ENCODE measurements around the gene FBH1. TPM values are rescaled to one million over a fixed set of nuclear protein-coding genes. Genes with fewer than 3 reads are reported as not detected.

FBH1 gene
- total and polyA plus RNA-seq, 7 experiments from 2014 or later = 59.9 to 105 (median 78.6) TPM

DNA sequence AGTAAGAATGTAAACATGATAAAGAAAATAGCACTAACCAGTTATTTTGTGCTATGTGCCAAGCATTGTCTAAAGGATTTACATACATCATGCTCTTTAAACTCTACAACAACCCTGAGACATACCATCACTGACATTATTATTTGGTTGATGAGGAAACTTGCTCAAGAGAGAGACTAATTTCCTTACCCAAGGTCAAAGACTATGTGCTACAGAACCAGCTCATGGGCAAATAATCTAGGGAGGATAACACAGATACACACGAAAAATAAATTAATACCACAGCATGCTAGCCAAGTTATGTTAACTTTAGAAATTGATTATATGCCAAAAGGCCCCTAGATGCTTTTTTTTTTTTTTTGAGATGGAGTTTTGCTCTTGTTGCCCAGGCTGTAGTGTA lies 3.0 kb upstream of the FBH1 start:
- Histone ChIP-seq H3K27ac (ENCODE audit: low read depth, low read length) (no peak overlapping the region), H3K9me3 (ENCODE audit: control insufficient read depth in 2 of 3, low read length in 3 of 3) (no peaks in the 10 kb centered on the region), H3K4me3 (ENCODE audit: low read length) (no peak overlapping the region), H3K4me1 (ENCODE audit: control insufficient read depth in 2 of 2, insufficient read depth in 2 of 2, low read length in 2 of 2) (peaks cover 11 to 12% of the 10 kb centered on the region in 2 donors), H3K27me3 (ENCODE audit: control insufficient read depth in 2 of 2, insufficient read depth in 2 of 2, low read length in 2 of 2) (no peaks in the 10 kb centered on the region), H3K36me3 (ENCODE audit: control insufficient read depth in 2 of 3, insufficient read depth in 3 of 3, low read length in 3 of 3) (peaks cover 0 to 31% (median 3%) of the 10 kb centered on the region in 3 experiments)
- Mint-ChIP-seq H3K4me1 (peaks cover 19 to 42% (median 33%) of the 10 kb centered on the region in 7 donors), H3K27ac (no peak overlapping the region), H3K4me3 (peak overlapping the region in 3 of 10 donors; percentile 11 to 42 (median 20)), H3K36me3 (peaks cover 3 to 31% (median 18%) of the 10 kb centered on the region in 5 donors), H3K9me3 (peaks cover 0 to under 1% (median 0%) of the 10 kb centered on the region in 11 donors), H3K27me3 (no peaks in the 10 kb centered on the region)
- CTCF ChIA-PET = interaction anchor here (0.6 to 2.4 kb wide), 5 partner anchors 10 to 152 kb away, joined by 3 to 8 read pairs (median 4); no protein-coding TSS in a partner anchor
- POLR2A ChIA-PET = no interaction called here
- intact Hi-C loops (cut with micrococcal nuclease) = loop anchor here in 1 of 2 donors (5.0 kb wide), 2 partner anchors 315 to 440 kb away; partner anchors contain the start of gene PFKFB3
- DNase-seq (no peak), ATAC-seq (no peak)

DNA sequence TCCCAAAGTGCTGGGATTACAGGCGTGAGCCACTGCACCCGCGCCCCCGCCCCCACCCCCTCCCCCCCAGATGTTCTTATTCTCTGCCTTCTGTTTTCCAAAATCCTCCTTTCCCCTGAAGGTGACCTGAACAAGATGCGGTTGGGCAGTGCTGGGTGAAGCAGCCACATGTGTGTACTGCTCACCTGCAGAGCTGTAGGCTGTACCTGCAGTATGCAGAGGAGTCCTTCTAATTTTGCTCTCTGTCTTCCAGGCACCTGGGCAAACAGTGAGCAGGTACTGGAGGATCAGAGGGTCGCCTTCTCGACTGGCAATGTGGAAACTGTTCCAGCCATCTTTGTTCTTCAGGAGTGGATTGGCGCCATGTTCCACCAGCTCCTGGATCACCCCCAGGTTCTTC lies 2.4 kb upstream of the FBH1 start:
- H3K27ac ChIP-seq (ENCODE audit: low read depth, low read length) = no peak overlapping the region
- H3K27me3 ChIP-seq (ENCODE audit: control insufficient read depth in 2 of 2, insufficient read depth in 2 of 2, low read length in 2 of 2) = no peaks in the 10 kb centered on the region
- no peak for ATAC-seq
- peaks cover 3 to 27% (median 16%) of the 10 kb centered on the region in 5 donors for H3K36me3 Mint-ChIP-seq
- ChIA-PET POLR2A (interaction anchor here (0.6 to 1.5 kb wide), 4 partner anchors 13 to 253 kb away, joined by 3 to 4 read pairs (median 3); partner anchors contain the start of gene GDI2), CTCF (interaction anchor here (1.3 to 2.4 kb wide), 2 partner anchors 11 to 14 kb away, joined by 3 to 8 read pairs; no protein-coding TSS in a partner anchor)
- peaks cover 11 to 12% of the 10 kb centered on the region in 2 donors for H3K4me1 ChIP-seq (ENCODE audit: control insufficient read depth in 2 of 2, insufficient read depth in 2 of 2, low read length in 2 of 2)
- H3K4me3 ChIP-seq (ENCODE audit: low read length) = no peak overlapping the region
- H3K9me3 Mint-ChIP-seq = no peaks in the 10 kb centered on the region
- H3K4me1 Mint-ChIP-seq = peaks cover 25 to 47% (median 40%) of the 10 kb centered on the region in 7 donors
- H3K9me3 ChIP-seq (ENCODE audit: control insufficient read depth in 2 of 3, low read length in 3 of 3) = no peaks in the 10 kb centered on the region
- no peak for DNase-seq
- H3K27ac Mint-ChIP-seq = peak overlapping the region in 1 of 9 donors; percentile 28
- intact Hi-C loops (cut with micrococcal nuclease) = loop anchor here (2.0 to 5.0 kb wide), 4 partner anchors 89 to 440 kb away; partner anchors contain the start of genes IL15RA (in 1 of the 2), PFKFB3 (in 1 of the 2) and TASOR2 (in 1 of the 2)
- H3K36me3 ChIP-seq (ENCODE audit: control insufficient read depth in 2 of 3, insufficient read depth in 3 of 3, low read length in 3 of 3) = peaks cover 0 to 25% (median 3%) of the 10 kb centered on the region in 3 experiments
- no peaks in the 10 kb centered on the region for H3K27me3 Mint-ChIP-seq
- H3K4me3 Mint-ChIP-seq = peak overlapping the region in 8 of 10 donors; percentile 88 to 97 (median 92)

DNA sequence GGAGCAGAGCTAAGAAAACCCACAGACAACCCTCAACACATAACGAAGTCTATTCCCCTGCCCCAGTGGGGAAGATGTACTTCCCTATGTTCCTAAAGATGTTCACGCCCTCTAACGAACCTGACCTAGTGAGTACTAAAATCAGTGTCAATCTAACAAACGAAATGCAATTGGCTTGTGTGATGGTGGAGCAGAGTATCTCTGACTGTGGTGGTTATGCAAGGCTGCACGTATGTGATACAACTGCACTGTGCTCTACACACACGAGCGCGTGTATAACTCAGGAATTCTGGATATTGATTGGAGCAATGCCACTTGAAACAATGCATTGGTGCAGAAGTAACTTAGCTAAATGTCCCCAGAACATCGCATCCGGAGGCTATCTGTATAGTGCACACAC lies 1.7 kb upstream of the FBH1 start:
- ATAC-seq (no peak), DNase-seq (peak in 2 of 9 donors; percentile 2 to 6)
- Histone ChIP-seq H3K36me3 (ENCODE audit: control insufficient read depth in 2 of 3, insufficient read depth in 3 of 3, low read length in 3 of 3) (peaks cover 0 to 19% (median 2%) of the 10 kb centered on the region in 3 experiments), H3K9me3 (ENCODE audit: control insufficient read depth in 2 of 3, low read length in 3 of 3) (no peaks in the 10 kb centered on the region), H3K27me3 (ENCODE audit: control insufficient read depth in 2 of 2, insufficient read depth in 2 of 2, low read length in 2 of 2) (no peaks in the 10 kb centered on the region), H3K4me3 (ENCODE audit: low read length) (peak overlapping the region; percentile 49), H3K4me1 (ENCODE audit: control insufficient read depth in 2 of 2, insufficient read depth in 2 of 2, low read length in 2 of 2) (peaks cover 11 to 12% of the 10 kb centered on the region in 2 donors), H3K27ac (ENCODE audit: low read depth, low read length) (peak overlapping the region; percentile 81)
- H3K27me3 Mint-ChIP-seq = no peaks in the 10 kb centered on the region
- ChIA-PET CTCF (interaction anchor here (1.0 to 1.4 kb wide), 3 partner anchors 11 to 446 kb away, joined by 3 to 4 read pairs (median 3); no protein-coding TSS in a partner anchor), POLR2A (interaction anchor here (0.6 to 1.5 kb wide), 5 partner anchors 13 to 75 kb away, joined by 3 to 4 read pairs (median 3); partner anchors contain the start of gene GDI2)
- intact Hi-C loops (cut with micrococcal nuclease) = loop anchor here (2.0 to 5.0 kb wide), 4 partner anchors 88 to 441 kb away; partner anchors contain the start of genes IL15RA (in 1 of the 2), PFKFB3 (in 1 of the 2) and TASOR2 (in 1 of the 2)
- peaks cover 3 to 22% (median 16%) of the 10 kb centered on the region in 5 donors for H3K36me3 Mint-ChIP-seq
- peaks cover 28 to 52% (median 47%) of the 10 kb centered on the region in 7 donors for H3K4me1 Mint-ChIP-seq
- peak overlapping the region; percentile 88 to 97 (median 92) for H3K4me3 Mint-ChIP-seq
- H3K27ac Mint-ChIP-seq = peak overlapping the region; percentile 68 to 92 (median 83)
- H3K9me3 Mint-ChIP-seq = no peaks in the 10 kb centered on the region

DNA sequence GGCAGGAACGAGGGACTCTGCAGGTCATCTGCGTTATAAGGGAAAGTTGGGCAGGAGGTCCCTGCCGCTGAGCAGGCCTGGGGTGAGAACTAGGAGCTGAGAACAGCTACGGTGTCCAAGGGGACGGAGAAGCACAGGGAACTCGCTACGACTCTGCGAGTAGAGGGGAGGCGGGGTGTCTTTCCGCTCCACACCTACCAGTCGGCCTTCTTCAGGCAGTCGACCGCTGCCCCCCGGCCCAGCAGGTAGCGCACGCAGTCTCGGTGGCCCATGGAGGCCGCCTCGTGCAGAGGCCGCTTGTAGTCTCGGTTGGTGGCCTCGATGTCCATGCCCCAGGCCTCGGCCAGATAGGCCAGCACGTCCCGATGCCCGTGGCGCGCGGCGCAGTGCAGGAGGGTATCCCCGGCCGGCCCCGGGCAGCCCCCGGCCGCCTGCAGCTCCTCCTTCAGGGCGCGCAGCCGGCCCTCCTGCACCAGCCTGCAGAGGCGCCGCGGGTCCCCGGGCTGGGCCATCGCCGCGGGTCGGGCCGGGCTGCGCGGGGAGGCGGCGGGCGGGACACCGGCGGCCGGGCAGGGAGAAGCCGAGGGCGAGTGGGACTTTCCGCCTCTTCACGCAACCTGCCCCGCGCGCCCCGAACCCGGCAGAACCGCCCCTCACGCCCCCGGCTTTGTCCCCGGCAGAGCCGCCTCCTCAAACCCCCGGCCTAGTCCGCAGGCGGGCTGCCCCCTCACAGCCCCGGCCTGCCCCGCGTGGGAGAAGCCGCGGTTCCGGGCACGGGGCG lies 1.0 kb upstream of the FBH1 start:
- H3K27ac ChIP-seq (ENCODE audit: low read depth, low read length) = peak overlapping the region; percentile 81
- H3K4me3 ChIP-seq (ENCODE audit: low read length) = peak overlapping the region; percentile 70
- Mint-ChIP-seq H3K27ac (peak overlapping the region; percentile 68 to 92 (median 83)), H3K4me1 (peaks cover 28 to 56% (median 52%) of the 10 kb centered on the region in 7 donors), H3K27me3 (no peaks in the 10 kb centered on the region), H3K9me3 (no peaks in the 10 kb centered on the region), H3K36me3 (peaks cover 3 to 21% (median 12%) of the 10 kb centered on the region in 5 donors), H3K4me3 (peak overlapping the region; percentile 89 to 97 (median 92))
- no peaks in the 10 kb centered on the region for H3K9me3 ChIP-seq (ENCODE audit: control insufficient read depth in 2 of 3, low read length in 3 of 3)
- intact Hi-C loops (cut with micrococcal nuclease) = loop anchor here (1.0 to 5.0 kb wide), 6 partner anchors 88 to 442 kb away; partner anchors contain the start of genes TASOR2 (in 2 of the 2), IL15RA (in 1 of the 2) and PFKFB3 (in 1 of the 2)
- POLR2A ChIA-PET = interaction anchor here (0.6 to 2.3 kb wide), 7 partner anchors 12 to 75 kb away, joined by 3 to 18 read pairs (median 3); partner anchors contain the start of gene GDI2
- CTCF ChIA-PET = interaction anchor here (0.7 to 1.4 kb wide), 4 partner anchors 12 to 446 kb away, joined by 3 to 4 read pairs (median 3); no protein-coding TSS in a partner anchor
- peaks cover 0 to 13% (median 0%) of the 10 kb centered on the region in 3 experiments for H3K36me3 ChIP-seq (ENCODE audit: control insufficient read depth in 2 of 3, insufficient read depth in 3 of 3, low read length in 3 of 3)
- H3K4me1 ChIP-seq (ENCODE audit: control insufficient read depth in 2 of 2, insufficient read depth in 2 of 2, low read length in 2 of 2) = peaks cover 11 to 12% of the 10 kb centered on the region in 2 donors
- no peaks in the 10 kb centered on the region for H3K27me3 ChIP-seq (ENCODE audit: control insufficient read depth in 2 of 2, insufficient read depth in 2 of 2, low read length in 2 of 2)
- peak; percentile 17 for ATAC-seq
- DNase-seq = peak; percentile 22 to 75 (median 37)

DNA sequence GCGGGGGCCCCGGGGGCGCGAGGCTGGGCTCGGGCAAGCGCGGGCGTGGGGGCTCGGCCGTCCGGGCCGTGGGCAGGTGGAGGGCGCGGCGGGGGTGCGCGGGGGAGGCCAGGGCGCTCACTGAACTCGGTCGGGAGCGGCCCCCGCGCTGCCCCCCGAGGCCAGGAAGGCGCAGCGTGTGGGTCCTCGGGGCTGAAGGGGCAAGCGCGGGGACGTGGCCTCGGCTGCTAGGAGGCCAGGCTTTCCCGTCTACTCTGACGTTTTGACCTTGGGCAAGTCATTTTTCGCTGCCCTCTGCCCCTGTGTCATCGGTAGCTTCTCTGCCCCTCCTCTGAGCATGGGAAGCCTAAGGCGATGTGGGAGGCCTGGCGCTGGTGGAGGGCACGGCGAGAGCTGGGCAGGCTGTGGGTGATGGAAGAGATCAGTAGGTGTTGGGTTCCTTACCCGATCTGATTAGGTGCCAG lies 441 bp downstream of the FBH1 start:
- Mint-ChIP-seq H3K9me3 (no peaks in the 10 kb centered on the region), H3K27ac (peak overlapping the region; percentile 60 to 94 (median 87)), H3K27me3 (no peaks in the 10 kb centered on the region), H3K4me3 (peak overlapping the region; percentile 89 to 96 (median 93)), H3K36me3 (peaks cover 4 to 26% (median 8%) of the 10 kb centered on the region in 5 donors), H3K4me1 (peaks cover 38 to 71% (median 65%) of the 10 kb centered on the region in 7 donors)
- no peaks in the 10 kb centered on the region for H3K9me3 ChIP-seq (ENCODE audit: control insufficient read depth in 2 of 3, low read length in 3 of 3)
- peaks cover 12 to 18% of the 10 kb centered on the region in 2 donors for H3K4me1 ChIP-seq (ENCODE audit: control insufficient read depth in 2 of 2, insufficient read depth in 2 of 2, low read length in 2 of 2)
- ChIA-PET POLR2A (interaction anchor here (0.7 to 2.3 kb wide), 9 partner anchors 13 to 273 kb away, joined by 3 to 18 read pairs (median 3); partner anchors contain the start of genes GDI2 and TASOR2), CTCF (no interaction called here)
- intact Hi-C loops (cut with micrococcal nuclease) = loop anchor here (1.0 to 10.0 kb wide), 6 partner anchors 77 to 1066 kb away; partner anchors contain the start of genes GDI2 (in 2 of the 2), AKR1E2 (in 1 of the 2), IL15RA (in 1 of the 2) and RBM17 (in 1 of the 2)
- peak overlapping the region; percentile 81 for H3K27ac ChIP-seq (ENCODE audit: low read depth, low read length)
- ATAC-seq = no peak
- H3K36me3 ChIP-seq (ENCODE audit: control insufficient read depth in 2 of 3, insufficient read depth in 3 of 3, low read length in 3 of 3) = peaks cover 0 to 15% (median 0%) of the 10 kb centered on the region in 3 experiments
- DNase-seq = peak in 7 of 9 donors; percentile 3 to 20 (median 11)
- no peaks in the 10 kb centered on the region for H3K27me3 ChIP-seq (ENCODE audit: control insufficient read depth in 2 of 2, insufficient read depth in 2 of 2, low read length in 2 of 2)
- H3K4me3 ChIP-seq (ENCODE audit: low read length) = peak overlapping the region; percentile 70
